SK-N-MC (cell line): Measurements from ENCODE around the gene SLC4A5.

Experiments
- DNase-seq: peaks from one replicate; pipeline ENCODE4 v3.0.0-alpha.2; 2011; ENCODE audit warnings: low read depth, low spot score
- H3K27ac ChIP-seq: fragments of 200-600 bp; sonication (generic); 2 replicates; pipeline ENCODE4 v1.5.1; 2016; ENCODE audit warnings: mixed run types
- H3K36me3 ChIP-seq: fragments of 200-600 bp; sonication (generic); 2 replicates; pipeline ENCODE4 v1.6.1; 2017; ENCODE audit warnings: antibody characterized with exemption, low read length, mixed read lengths; ENCODE audit not compliant: insufficient read depth
- H3K4me3 ChIP-seq: fragments of 200-600 bp; sonication (generic); 2 replicates; pipeline ENCODE4 v1.5.1; 2016
- H3K9ac ChIP-seq: fragments of 200-600 bp; sonication (generic); 2 replicates; pipeline ENCODE4 v1.8.0; 2017; ENCODE audit warnings: mixed run types, mixed read lengths; ENCODE audit not compliant: insufficient read length
- H3K9me3 ChIP-seq: fragments of 200-600 bp; sonication (generic); 2 replicates; pipeline ENCODE4 v1.6.1; 2017; ENCODE audit warnings: low read depth, mild to moderate bottlenecking, antibody characterized with exemption, low read length, moderate library complexity, mixed read lengths
- EZH2 ChIP-seq: fragments of 200-600 bp; sonication (generic); IDR thresholded peaks from one replicate; pipeline ENCODE4 v1.6.1; 2017; ENCODE audit warnings: antibody characterized with exemption
- FOXP2 ChIP-seq: optimal IDR thresholded peaks from 2 replicates; pipeline ENCODE3; 2011; ENCODE audit warnings: mild to moderate bottlenecking, moderate library complexity; ENCODE audit not compliant: insufficient read depth; ENCODE audit errors: extremely low read length, control extremely low read depth
- POLR2AphosphoS5 ChIP-seq: IDR thresholded peaks from 2 replicates; pipeline ENCODE4 v1.6.1; 2012; ENCODE audit warnings: mild to moderate bottlenecking, low read depth, low read length, borderline replicate concordance

The SLC4A5 gene

DNA sequence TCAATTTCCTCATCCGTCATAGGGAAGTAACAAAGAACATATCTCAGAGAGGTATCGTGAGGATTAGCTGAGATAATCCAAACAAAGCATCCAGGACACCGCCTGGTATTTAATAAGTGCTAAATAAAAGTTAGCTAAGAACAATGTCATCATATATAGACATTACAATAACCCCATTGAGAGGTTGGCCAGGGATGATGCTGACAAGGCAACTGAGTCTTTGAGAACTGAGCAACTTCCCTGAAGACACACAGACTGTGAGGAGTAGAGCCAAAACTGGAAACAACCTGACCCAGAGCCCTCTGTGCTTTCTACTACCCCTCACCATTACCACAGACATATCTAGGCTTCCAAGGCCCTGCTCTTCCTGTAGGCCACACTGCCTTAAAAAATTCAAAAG, 38.5 kb upstream of the SLC4A5 start:
- Histone ChIP-seq H3K36me3 (peaks cover 33% of the 10 kb centered on the region), H3K27ac (no peak overlapping the region), H3K9ac (no peak overlapping the region), H3K4me3 (no peak overlapping the region), H3K9me3 (no peaks in the 10 kb centered on the region)
- DNase-seq, result no peak
- TF ChIP-seq POLR2AphosphoS5, result no peak
- no peak for TF ChIP-seq FOXP2
- no peak for TF ChIP-seq EZH2

DNA sequence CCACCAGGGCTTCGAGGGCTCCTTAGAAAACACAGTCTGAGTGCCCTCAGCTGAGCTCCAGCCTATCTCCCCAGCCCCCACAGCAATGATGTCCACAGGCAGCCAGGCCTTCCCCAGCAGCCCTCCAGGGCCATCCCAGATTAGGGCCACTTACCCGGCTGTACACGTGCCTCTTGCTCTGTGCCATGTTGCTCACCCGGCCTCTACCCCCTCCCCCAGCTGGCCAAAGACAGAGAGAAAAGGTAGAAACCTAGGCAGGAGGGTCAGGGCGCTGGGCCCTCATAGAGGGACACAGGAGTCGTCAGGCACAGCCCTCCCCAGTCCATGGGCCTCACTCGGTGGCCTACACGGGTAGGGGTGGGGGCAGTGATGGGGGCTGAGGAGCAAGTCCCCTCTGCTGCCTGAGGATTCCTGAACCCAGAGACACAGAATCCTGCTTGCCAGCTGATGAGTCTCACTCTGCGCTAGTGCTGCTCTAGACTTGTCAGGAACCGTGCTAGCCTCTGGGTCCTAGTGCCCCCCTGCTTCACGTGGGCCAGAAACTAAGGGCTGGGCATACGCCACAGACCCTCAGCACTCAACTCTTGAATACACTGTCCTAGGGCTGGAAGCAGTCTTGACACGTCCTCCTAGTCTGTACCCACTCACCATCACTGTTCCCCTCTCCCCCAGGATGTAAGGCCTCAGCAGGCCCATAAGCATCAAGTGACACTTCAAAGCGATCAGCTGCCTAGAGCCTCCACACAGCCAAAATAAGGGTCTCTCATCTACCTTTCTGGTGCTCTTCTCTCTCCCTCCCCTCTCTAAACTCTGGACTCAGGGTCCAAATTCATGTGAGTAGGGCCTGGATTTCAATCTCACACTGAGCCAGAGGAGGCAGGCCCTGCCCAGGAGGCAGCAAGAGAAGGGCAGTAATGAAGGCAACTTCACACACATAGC, 36.9 kb upstream of the SLC4A5 start, which contains the start of gene DCTN1:
TSS of gene DCTN1 (minus strand) at position 461 of the 939 bp plus-strand sequence. CDS start at position 187, 274 bp downstream.
- TF ChIP-seq EZH2 (no peak), FOXP2 (no peak), POLR2AphosphoS5 (no peak)
- H3K9ac ChIP-seq, result no peak within 1 kb of the TSS
- no peak for DNase-seq
- H3K27ac ChIP-seq, result no peak within 1 kb of the TSS
- H3K36me3 ChIP-seq, result peaks cover 43% of the 10 kb centered on the region
- H3K4me3 ChIP-seq, result no peak within 1 kb of the TSS; the same call in 1 of the 2 replicates
- H3K9me3 ChIP-seq, result no peaks in the 10 kb centered on the region

DNA sequence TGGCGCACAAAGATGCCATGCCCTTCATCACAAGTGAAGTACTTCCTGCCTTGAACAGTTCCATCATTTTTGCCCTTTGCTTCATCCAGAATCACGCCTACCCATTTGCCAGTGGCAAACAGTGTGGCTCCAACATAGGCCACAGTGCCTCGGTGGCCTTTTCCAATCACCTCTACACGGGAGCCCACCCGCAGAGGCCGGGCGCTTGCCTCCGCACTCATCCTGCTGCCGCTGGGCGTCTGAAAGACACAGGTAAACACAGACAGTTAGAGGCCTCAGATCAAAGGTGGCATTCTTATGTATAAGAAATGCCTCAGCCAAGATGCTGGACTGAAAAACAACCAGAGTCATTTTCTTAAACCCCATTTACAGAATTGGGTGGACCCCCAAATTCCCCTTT, 34.8 kb upstream of the SLC4A5 start:
- Histone ChIP-seq H3K36me3 (peaks cover 30% of the 10 kb centered on the region), H3K27ac (no peak overlapping the region), H3K4me3 (no peak overlapping the region), H3K9me3 (no peaks in the 10 kb centered on the region), H3K9ac (no peak overlapping the region)
- DNase-seq, result no peak
- TF ChIP-seq FOXP2 (no peak), POLR2AphosphoS5 (no peak), EZH2 (no peak)

DNA sequence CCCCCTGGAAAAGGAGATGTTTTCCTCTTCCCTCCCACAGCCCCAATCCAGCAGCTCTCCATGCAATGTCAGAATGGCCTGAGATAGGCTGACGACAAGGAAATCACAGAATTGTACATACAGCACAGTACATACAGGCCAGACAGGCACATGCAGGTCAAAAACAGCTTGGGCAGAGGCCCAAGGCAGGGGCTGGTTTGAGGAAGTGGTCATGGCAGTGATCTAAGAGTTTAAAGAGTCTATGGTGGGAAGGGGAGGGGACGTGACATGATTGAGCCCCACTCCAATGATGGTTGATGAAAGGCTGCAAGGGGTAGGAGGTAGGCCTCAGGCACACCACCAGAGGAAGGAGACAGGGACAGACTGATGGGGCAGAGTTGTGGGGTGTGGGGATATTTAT, 32.6 kb upstream of the SLC4A5 start:
- H3K9me3 ChIP-seq, result no peaks in the 10 kb centered on the region
- H3K4me3 ChIP-seq, result no peak overlapping the region
- TF ChIP-seq POLR2AphosphoS5, result no peak
- no peak for TF ChIP-seq EZH2
- no peak for TF ChIP-seq FOXP2
- H3K9ac ChIP-seq, result no peak overlapping the region
- peaks cover 35% of the 10 kb centered on the region for H3K36me3 ChIP-seq
- no peak for DNase-seq
- no peak overlapping the region for H3K27ac ChIP-seq

DNA sequence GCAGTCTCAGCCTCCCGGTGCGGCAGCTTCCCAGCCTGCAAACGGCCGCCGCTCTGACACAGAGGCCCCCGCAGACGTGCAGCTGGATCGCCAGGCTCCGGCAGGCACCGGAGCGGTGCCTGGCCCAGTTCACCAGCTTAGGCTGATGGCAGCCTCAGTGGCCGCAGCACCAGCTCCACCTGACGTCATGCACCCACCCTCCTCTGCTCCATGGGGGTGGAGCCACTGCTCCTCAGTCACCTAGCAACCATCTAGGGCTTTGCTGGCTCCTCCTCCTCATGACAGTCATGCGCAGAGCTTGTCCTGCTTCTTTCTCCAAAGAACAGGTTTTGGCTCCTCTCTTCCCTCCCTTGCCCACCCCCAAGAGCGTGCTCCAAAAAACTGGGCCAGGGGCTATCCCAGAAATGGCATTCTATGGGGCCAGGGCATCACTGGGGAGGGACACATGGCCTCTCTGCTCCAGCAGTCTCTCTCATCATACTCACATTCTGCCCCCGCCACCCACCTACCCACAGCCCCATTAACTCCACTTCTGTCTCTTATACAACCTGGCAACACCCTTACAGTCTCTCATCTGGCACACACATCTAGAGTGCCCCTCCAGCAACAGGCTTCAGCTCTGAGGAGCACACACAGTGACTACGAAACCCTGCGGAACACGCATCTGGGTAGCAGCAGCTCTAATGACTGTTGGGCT, 31.4 kb upstream of the SLC4A5 start:
- no peak overlapping the region for H3K9ac ChIP-seq
- TF ChIP-seq EZH2 (no peak), POLR2AphosphoS5 (no peak), FOXP2 (no peak)
- H3K4me3 ChIP-seq, result no peak overlapping the region
- H3K9me3 ChIP-seq, result no peaks in the 10 kb centered on the region
- no peak for DNase-seq
- no peak overlapping the region for H3K27ac ChIP-seq
- peaks cover 46% of the 10 kb centered on the region for H3K36me3 ChIP-seq

DNA sequence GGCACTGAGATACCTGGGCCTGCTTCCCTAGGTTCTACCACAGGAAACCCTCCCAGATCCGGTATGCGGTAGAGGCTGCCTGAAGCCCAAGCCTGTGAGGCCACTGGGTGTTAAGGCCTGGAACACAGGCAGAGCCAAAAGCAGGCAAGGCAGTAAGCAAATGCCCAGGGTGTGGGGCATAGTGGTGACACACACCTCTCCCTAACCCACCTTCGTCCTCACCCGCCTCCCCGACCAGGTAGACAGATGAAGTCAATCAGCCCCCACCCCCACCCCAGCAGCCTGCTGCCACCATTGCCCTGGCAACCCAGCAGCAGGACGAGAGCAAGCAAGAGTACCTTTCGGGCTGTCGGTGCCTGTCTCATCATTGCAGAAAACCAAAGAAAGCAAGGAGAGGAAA, 30.8 kb upstream of the SLC4A5 start:
- no peak for DNase-seq
- H3K27ac ChIP-seq, result no peak overlapping the region
- peaks cover 50% of the 10 kb centered on the region for H3K36me3 ChIP-seq
- H3K4me3 ChIP-seq, result no peak overlapping the region
- H3K9me3 ChIP-seq, result no peaks in the 10 kb centered on the region
- no peak overlapping the region for H3K9ac ChIP-seq
- TF ChIP-seq EZH2 (no peak), FOXP2 (no peak), POLR2AphosphoS5 (no peak)

DNA sequence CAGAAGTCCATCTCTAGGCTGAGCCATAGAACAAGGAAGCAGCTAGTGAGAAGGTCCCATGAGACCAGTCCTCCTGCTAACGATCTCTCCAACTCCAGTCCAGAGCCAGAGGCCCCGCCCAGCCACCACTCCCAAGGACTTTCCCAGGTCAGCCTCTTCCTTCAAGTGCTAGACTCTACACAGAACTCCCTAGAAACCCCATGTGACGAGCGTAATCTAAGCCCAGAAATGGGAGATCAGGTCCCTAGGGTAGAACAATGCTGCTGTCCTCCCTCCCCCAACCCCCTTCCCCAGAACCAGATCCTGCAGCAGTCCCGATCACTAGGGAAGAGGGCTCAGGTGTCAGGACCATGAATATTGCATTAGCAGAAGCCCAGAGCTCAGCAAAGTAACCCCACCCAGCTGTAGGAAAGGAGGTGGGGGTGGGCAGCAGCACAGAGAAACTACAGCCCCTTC, 30.0 kb upstream of the SLC4A5 start:
- Histone ChIP-seq H3K9ac (no peak overlapping the region), H3K9me3 (no peaks in the 10 kb centered on the region), H3K36me3 (peaks cover 54% of the 10 kb centered on the region), H3K4me3 (no peak overlapping the region), H3K27ac (no peak overlapping the region)
- no peak for DNase-seq
- TF ChIP-seq POLR2AphosphoS5 (no peak), FOXP2 (no peak), EZH2 (no peak)

DNA sequence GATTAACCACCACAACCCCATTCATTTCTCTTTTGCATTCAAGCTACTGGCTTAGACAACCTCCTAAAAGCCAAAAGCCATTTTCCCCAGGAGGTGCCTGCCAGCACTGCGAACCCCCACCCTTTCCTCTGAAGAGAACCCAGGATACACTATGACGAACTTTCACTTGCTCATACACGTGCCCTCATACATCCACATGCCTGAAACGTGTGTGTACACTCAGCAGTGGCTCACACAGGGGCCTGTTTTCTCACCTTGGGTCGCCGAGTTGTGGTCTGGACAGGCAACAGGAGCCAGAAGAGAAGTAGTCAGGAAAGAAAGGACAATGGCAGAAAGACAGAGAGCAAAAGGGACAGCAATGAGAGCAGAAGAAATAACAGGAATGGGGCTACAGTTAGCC, 29.5 kb upstream of the SLC4A5 start:
- TF ChIP-seq FOXP2, result no peak
- Histone ChIP-seq H3K4me3 (no peak overlapping the region), H3K27ac (no peak overlapping the region), H3K9me3 (no peaks in the 10 kb centered on the region), H3K9ac (no peak overlapping the region), H3K36me3 (peaks cover 55% of the 10 kb centered on the region)
- DNase-seq, result no peak
